OCI-LY7 (cell line): ENCODE results near the gene TPT1. TPM values are rescaled to one million over a fixed set of nuclear protein-coding genes. Genes with fewer than 3 reads are reported as not detected.

Experiments
- BruUV-seq: library from RNA; stranded (reverse); fragments of 400-500 nt; replicated peaks from 2 replicates; lab custom pipeline; 2021; lab: Mats Ljungman, UMichigan
- CTCF ChIA-PET: fragments of 300-600 bp; sonication (Branson Sonifier 250); formaldehyde crosslinking; loops from one replicate; lab custom pipeline; 2022; ENCODE audit warnings: antibody characterized with exemption; ENCODE audit not compliant: unreplicated experiment; lab: Charles Lee
- POLR2A ChIA-PET: fragments of 300-600 bp; sonication (Branson Sonifier 250); formaldehyde crosslinking; loops from one replicate; lab custom pipeline; 2022; ENCODE audit warnings: antibody characterized with exemption; lab: Charles Lee
- DNase-seq: peaks from one replicate; pipeline ENCODE4 v3.0.0-alpha.2; 2015; ENCODE audit warnings: low spot score
- H2AFZ ChIP-seq: fragments of 200-600 bp; sonication (generic), shearing (Covaris generic); 2 replicates; pipeline ENCODE4 v1.6.1; 2014; ENCODE audit warnings: mild to moderate bottlenecking, antibody characterized with exemption, low read length, moderate library complexity
- H3K27ac ChIP-seq: fragments of 200-600 bp; sonication (generic); 2 replicates; pipeline ENCODE4 v1.5.1; 2014; ENCODE audit warnings: mixed run types, low read depth, mild to moderate bottlenecking, moderate library complexity, low read length, inconsistent platforms; ENCODE audit not compliant: poor library complexity, severe bottlenecking
- H3K36me3 ChIP-seq: fragments of 200-600 bp; sonication (generic); 2 replicates; pipeline ENCODE4 v1.6.1; 2014; ENCODE audit warnings: mild to moderate bottlenecking, antibody characterized with exemption, low read length, moderate library complexity, mixed read lengths; ENCODE audit not compliant: insufficient read depth
- H3K4me1 ChIP-seq: fragments of 200-600 bp; sonication (generic); 2 replicates; pipeline ENCODE4 v1.5.1; 2014; ENCODE audit warnings: mild to moderate bottlenecking, low read length; ENCODE audit not compliant: insufficient read depth, poor library complexity, severe bottlenecking
- H3K4me2 ChIP-seq: fragments of 200-600 bp; sonication (generic); 2 replicates; pipeline ENCODE4 v1.6.1; 2014; ENCODE audit warnings: mild to moderate bottlenecking, low read length
- H3K4me3 ChIP-seq: fragments of 200-600 bp; sonication (generic); 2 replicates; pipeline ENCODE4 v1.5.1; 2014; ENCODE audit warnings: mild to moderate bottlenecking, low read depth, low read length; ENCODE audit not compliant: poor library complexity, severe bottlenecking
- H3K79me2 ChIP-seq: fragments of 200-600 bp; sonication (generic); 2 replicates; pipeline ENCODE4 v1.6.1; 2016; ENCODE audit warnings: low read depth, mild to moderate bottlenecking, low read length, moderate library complexity, mixed read lengths; ENCODE audit not compliant: insufficient read depth
- H3K9me2 ChIP-seq: fragments of 200-600 bp; sonication (generic); 2 replicates; pipeline ENCODE4 v1.6.1; 2016; ENCODE audit warnings: mild to moderate bottlenecking, low read length, mixed read lengths; ENCODE audit not compliant: insufficient read depth
- H3K9me3 ChIP-seq: fragments of 200-600 bp; sonication (generic); 2 replicates; pipeline ENCODE4 v1.6.1; 2014; ENCODE audit warnings: mild to moderate bottlenecking, mixed run types, low read length, mixed read lengths
- H4K20me1 ChIP-seq: fragments of 200-600 bp; sonication (generic); 2 replicates; pipeline ENCODE4 v1.6.1; 2014; ENCODE audit warnings: mild to moderate bottlenecking, antibody characterized with exemption, low read length, moderate library complexity, mixed read lengths; ENCODE audit not compliant: insufficient read depth
- CTCF ChIP-seq: fragments of 200-600 bp; sonication (generic); conservative IDR thresholded peaks from 2 replicates; pipeline ENCODE4 v1.5.1; 2014; ENCODE audit warnings: mild to moderate bottlenecking, antibody characterized with exemption, low read length, moderate library complexity, mixed read lengths
- EZH2phosphoT487 ChIP-seq: fragments of 200-600 bp; sonication (generic); IDR thresholded peaks from 2 replicates; pipeline ENCODE4 v1.6.1; 2018; ENCODE audit warnings: low read depth, borderline replicate concordance, mild to moderate bottlenecking, mixed run types, antibody characterized with exemption, low read length, moderate library complexity, mixed read lengths
- intact Hi-C: fragments of 100-400 bp; cut with micrococcal nuclease; formaldehyde crosslinking; loops from one replicate; pipeline ENCODE4 v1.10.0; 2022; ENCODE audit not compliant: unreplicated experiment
- total RNA-seq, 2 experiments: library from RNA; depleted of rRNA in 1 of 2; stranded (reverse); fragments of >200 nt in 1 of 2; shearing (Covaris generic) in 1 of 2; gene quantifications; 2 replicates each; pipeline ENCODE4 v1.2.3, GENCODE V29; 2014 to 2022

The TPT1 gene
- total RNA-seq, 2 experiments from 2014 or later = 1,996 to 2,337 TPM

GRCh38 chr13:45333251-45333976 lies 7.6 kb downstream of the TPT1 start:
- Histone ChIP-seq H3K27ac (peak overlapping the region; percentile 20), H3K4me1 (peaks cover 75% of the 10 kb centered on the region)
- intact Hi-C loops = no loop called here

GRCh38 chr13:45332831-45333219 lies 8.2 kb downstream of the TPT1 start:
- no TSS peak for BruUV-seq
- no peak for TF ChIP-seq EZH2phosphoT487
- TF ChIP-seq CTCF = no peak
- Histone ChIP-seq H3K4me2 (no peak overlapping the region), H3K79me2 (peaks cover 41% of the 10 kb centered on the region; the same call in 1 of the 2 replicates), H3K9me2 (no peaks in the 10 kb centered on the region), H4K20me1 (peaks cover 56% of the 10 kb centered on the region), H3K9me3 (no peaks in the 10 kb centered on the region), H3K4me1 (peaks cover 69% of the 10 kb centered on the region), H3K4me3 (no peak overlapping the region), H3K36me3 (peaks cover 53% of the 10 kb centered on the region), H2AFZ (no peak overlapping the region), H3K27ac (no peak overlapping the region)
- ChIA-PET CTCF (no interaction called here), POLR2A (interaction anchor here (4.9 kb wide), 1 partner anchor 8 kb away, joined by 24 read pairs; the partner anchor contains the start of gene TPT1)
- intact Hi-C loops = no loop called here
- DNase-seq = peak; percentile 6

More at GRCh38 chr13:45333251-45333976, 7.6 kb downstream of the TPT1 start:
- H3K4me3 ChIP-seq = no peak overlapping the region
- H2AFZ ChIP-seq = no peak overlapping the region
- ChIA-PET CTCF (no interaction called here), POLR2A (interaction anchor here (4.9 kb wide), 1 partner anchor 8 kb away, joined by 24 read pairs; the partner anchor contains the start of gene TPT1)
- H3K4me2 ChIP-seq = no peak overlapping the region; the same call in 1 of the 2 replicates
- H4K20me1 ChIP-seq = peaks cover 62% of the 10 kb centered on the region
- no peaks in the 10 kb centered on the region for H3K9me3 ChIP-seq
- H3K9me2 ChIP-seq = no peaks in the 10 kb centered on the region
- no peak for TF ChIP-seq CTCF
- TF ChIP-seq EZH2phosphoT487 = no peak
- no TSS peak for BruUV-seq
- H3K79me2 ChIP-seq = peaks cover 47% of the 10 kb centered on the region
- DNase-seq = peak; percentile 9
- peaks cover 59% of the 10 kb centered on the region for H3K36me3 ChIP-seq
